ENCODE results near the gene REEP6. TPM values are rescaled to one million over a fixed set of nuclear protein-coding genes. Genes with fewer than 3 reads are reported as not detected.

The REEP6 gene
- total RNA-seq, 1 donor from 2014 or later: 21.5 TPM

GRCh38 chr19:1457892-1458291 lies 33.1 kb upstream of the REEP6 start:
- DNase-seq: no peak
- peaks cover 8% of the 10 kb centered on the region for H3K27me3 Mint-ChIP-seq (ENCODE audit: unreplicated experiment)
- H3K4me3 Mint-ChIP-seq (ENCODE audit: unreplicated experiment): no peak overlapping the region
- no peak overlapping the region for H3K27ac Mint-ChIP-seq (ENCODE audit: unreplicated experiment)
- H3K9me3 Mint-ChIP-seq (ENCODE audit: unreplicated experiment): peaks cover 10% of the 10 kb centered on the region
- no peaks in the 10 kb centered on the region for H3K36me3 Mint-ChIP-seq (ENCODE audit: unreplicated experiment)
- no peak for TF ChIP-seq CTCF (IDR thresholded peaks at IDR 0.05; ENCODE audit: partially characterized antibody, unreplicated experiment)
- H3K4me1 Mint-ChIP-seq (ENCODE audit: low read depth, unreplicated experiment): peaks cover 5% of the 10 kb centered on the region

DNA sequence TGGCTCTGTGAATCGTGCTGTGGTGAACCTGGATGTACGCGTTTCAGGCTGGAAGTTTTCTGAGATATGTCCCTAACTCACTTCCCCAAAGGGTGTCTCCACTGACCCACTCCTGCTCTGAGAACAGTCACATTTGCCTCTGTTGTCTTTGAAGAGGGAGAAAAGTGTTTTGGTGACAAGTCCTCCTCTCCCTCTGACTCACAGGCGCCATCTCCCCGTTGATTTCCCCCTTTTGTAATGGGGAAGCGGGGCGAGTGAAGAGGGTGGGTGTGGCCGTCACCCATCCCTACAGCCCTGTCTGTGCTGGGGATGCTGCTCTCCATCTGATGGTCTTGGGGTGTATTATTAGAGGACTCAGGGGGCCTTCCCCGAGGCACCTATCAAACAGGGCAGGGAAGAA lies 31.5 kb upstream of the REEP6 start:
- peaks cover 10% of the 10 kb centered on the region for H3K27me3 Mint-ChIP-seq (ENCODE audit: unreplicated experiment)
- no peaks in the 10 kb centered on the region for H3K36me3 Mint-ChIP-seq (ENCODE audit: unreplicated experiment)
- H3K27ac Mint-ChIP-seq (ENCODE audit: unreplicated experiment): no peak overlapping the region
- H3K4me1 Mint-ChIP-seq (ENCODE audit: low read depth, unreplicated experiment): peaks cover 5% of the 10 kb centered on the region
- H3K9me3 Mint-ChIP-seq (ENCODE audit: unreplicated experiment): peaks cover 11% of the 10 kb centered on the region
- no peak for DNase-seq
- TF ChIP-seq CTCF (IDR thresholded peaks at IDR 0.05; ENCODE audit: partially characterized antibody, unreplicated experiment): no peak
- no peak overlapping the region for H3K4me3 Mint-ChIP-seq (ENCODE audit: unreplicated experiment)

DNA sequence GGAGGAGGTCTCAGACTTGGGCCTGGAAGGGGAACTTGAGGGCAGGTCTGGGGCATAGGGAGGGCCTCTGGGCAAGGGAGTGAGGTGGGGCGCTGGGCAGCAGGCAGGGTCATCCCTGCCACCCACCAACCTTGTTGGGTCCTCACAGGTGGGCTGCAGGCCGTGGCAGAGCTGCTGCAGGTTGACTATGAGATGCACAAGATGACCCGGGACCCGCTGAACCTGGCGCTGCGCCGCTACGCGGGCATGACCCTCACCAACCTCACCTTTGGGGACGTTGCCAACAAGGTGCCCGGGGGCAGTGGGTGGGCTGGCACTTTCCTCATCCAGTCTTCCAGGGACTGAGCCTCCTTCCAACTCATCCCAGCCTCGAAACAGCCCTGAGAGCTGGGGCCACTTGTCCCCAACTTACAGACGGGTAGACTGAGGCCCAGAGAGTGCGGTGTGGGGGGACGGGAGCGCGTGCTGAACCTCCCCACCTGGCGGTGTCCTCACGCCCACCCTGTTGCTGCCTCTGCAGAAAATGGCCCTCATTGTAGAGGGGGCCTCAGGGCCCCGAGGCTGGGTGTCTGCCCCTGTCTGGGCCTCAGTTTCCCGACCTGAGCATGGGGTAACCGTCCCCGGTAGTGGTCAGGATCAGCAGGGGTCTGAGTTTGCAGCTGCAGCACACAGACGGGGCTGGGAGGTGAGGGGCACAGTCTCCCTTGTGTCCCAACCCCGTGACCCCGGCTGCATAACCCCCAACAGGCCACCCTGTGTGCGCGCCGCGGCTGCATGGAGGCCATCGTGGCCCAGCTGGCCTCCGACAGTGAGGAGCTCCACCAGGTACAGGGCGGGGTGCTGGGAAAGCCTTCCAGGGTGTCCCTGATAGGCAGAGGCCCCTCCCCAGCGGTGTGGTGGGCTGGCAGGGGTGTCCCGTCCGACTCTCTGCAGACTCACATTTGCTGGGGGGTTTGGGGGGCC lies 30.7 kb upstream of the REEP6 start:
- no peak overlapping the region for H3K4me3 Mint-ChIP-seq (ENCODE audit: unreplicated experiment)
- DNase-seq: no peak
- H3K36me3 Mint-ChIP-seq (ENCODE audit: unreplicated experiment): no peaks in the 10 kb centered on the region
- no peak for TF ChIP-seq CTCF (IDR thresholded peaks at IDR 0.05; ENCODE audit: partially characterized antibody, unreplicated experiment)
- H3K9me3 Mint-ChIP-seq (ENCODE audit: unreplicated experiment): peaks cover 11% of the 10 kb centered on the region
- H3K4me1 Mint-ChIP-seq (ENCODE audit: low read depth, unreplicated experiment): peaks cover 5% of the 10 kb centered on the region
- H3K27ac Mint-ChIP-seq (ENCODE audit: unreplicated experiment): no peak overlapping the region
- peaks cover 13% of the 10 kb centered on the region for H3K27me3 Mint-ChIP-seq (ENCODE audit: unreplicated experiment)

GRCh38 chr19:1461862-1462261 lies 29.1 kb upstream of the REEP6 start:
- peaks cover 9% of the 10 kb centered on the region for H3K9me3 Mint-ChIP-seq (ENCODE audit: unreplicated experiment)
- no peaks in the 10 kb centered on the region for H3K36me3 Mint-ChIP-seq (ENCODE audit: unreplicated experiment)
- TF ChIP-seq CTCF (IDR thresholded peaks at IDR 0.05; ENCODE audit: partially characterized antibody, unreplicated experiment): no peak
- no peak overlapping the region for H3K4me3 Mint-ChIP-seq (ENCODE audit: unreplicated experiment)
- H3K27ac Mint-ChIP-seq (ENCODE audit: unreplicated experiment): no peak overlapping the region
- no peak for DNase-seq
- peaks cover 9% of the 10 kb centered on the region for H3K27me3 Mint-ChIP-seq (ENCODE audit: unreplicated experiment)
- H3K4me1 Mint-ChIP-seq (ENCODE audit: low read depth, unreplicated experiment): peaks cover 2% of the 10 kb centered on the region

Data from glutamatergic neuron (in vitro differentiated cells).